Measurements from ENCODE around the gene TPR. TPM values are rescaled to one million over a fixed set of nuclear protein-coding genes. Genes with fewer than 3 reads are reported as not detected.

TPR gene
- total RNA-seq, 2 experiments from 2014 or later = 120 to 139 TPM

DNA sequence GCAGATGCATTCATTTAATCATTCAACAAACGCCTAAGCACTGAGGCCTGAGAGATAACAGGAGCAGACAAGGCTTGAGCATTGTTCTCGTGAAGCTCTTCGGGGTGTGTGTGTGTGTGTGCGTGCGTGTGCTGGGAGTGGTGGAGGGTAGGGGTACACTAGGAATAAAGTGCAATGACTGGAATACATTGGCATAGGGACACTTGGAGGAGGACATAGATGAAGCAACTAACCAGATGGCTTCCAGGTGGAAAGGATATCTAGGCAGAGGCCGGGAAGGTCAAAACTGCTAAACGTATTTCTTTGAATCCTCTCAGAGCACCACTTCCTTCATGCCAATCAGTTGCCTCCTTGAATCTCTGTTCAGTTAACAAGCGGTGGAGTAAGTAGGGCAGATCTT is 92.6 kb downstream of the TPR start:
- intact Hi-C loops (cut with micrococcal nuclease) = no loop called here
- no peaks in the 10 kb centered on the region for H3K36me3 Mint-ChIP-seq (ENCODE audit: low read depth)

GRCh38 chr1:186275822-186276221 is 99.2 kb downstream of the TPR start:
- no peaks in the 10 kb centered on the region for H3K27me3 Mint-ChIP-seq
- H3K4me1 Mint-ChIP-seq (ENCODE audit: low read depth) = no peaks in the 10 kb centered on the region
- intact Hi-C loops (cut with micrococcal nuclease) = loop anchor here (5.0 kb wide), 1 partner anchor 281 kb away; no protein-coding TSS in a partner anchor
- H3K27ac Mint-ChIP-seq = no peak overlapping the region
- H3K36me3 Mint-ChIP-seq (ENCODE audit: low read depth) = no peaks in the 10 kb centered on the region
- H3K4me3 Mint-ChIP-seq = no peak overlapping the region
- ChIA-PET CTCF (interaction anchor here (1.9 kb wide), 1 partner anchor 15 kb away, joined by 7 read pairs; no protein-coding TSS in a partner anchor), POLR2A (no interaction called here)
- no peaks in the 10 kb centered on the region for H3K9me3 Mint-ChIP-seq
- TF ChIP-seq, protein P1, sequence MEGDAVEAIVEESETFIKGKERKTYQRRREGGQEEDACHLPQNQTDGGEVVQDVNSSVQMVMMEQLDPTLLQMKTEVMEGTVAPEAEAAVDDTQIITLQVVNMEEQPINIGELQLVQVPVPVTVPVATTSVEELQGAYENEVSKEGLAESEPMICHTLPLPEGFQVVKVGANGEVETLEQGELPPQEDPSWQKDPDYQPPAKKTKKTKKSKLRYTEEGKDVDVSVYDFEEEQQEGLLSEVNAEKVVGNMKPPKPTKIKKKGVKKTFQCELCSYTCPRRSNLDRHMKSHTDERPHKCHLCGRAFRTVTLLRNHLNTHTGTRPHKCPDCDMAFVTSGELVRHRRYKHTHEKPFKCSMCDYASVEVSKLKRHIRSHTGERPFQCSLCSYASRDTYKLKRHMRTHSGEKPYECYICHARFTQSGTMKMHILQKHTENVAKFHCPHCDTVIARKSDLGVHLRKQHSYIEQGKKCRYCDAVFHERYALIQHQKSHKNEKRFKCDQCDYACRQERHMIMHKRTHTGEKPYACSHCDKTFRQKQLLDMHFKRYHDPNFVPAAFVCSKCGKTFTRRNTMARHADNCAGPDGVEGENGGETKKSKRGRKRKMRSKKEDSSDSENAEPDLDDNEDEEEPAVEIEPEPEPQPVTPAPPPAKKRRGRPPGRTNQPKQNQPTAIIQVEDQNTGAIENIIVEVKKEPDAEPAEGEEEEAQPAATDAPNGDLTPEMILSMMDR (IDR thresholded peaks at IDR 0.05) = no peak
- no peak for DNase-seq
- ATAC-seq = no peak

More for the DNA sequence above, 92.6 kb downstream of the TPR start:
- Mint-ChIP-seq H3K4me3 (no peak overlapping the region), H3K27me3 (no peaks in the 10 kb centered on the region), H3K4me1 (ENCODE audit: low read depth) (peaks cover 3% of the 10 kb centered on the region), H3K9me3 (no peaks in the 10 kb centered on the region), H3K27ac (no peak overlapping the region)
- POLR2A ChIA-PET = no interaction called here
- CTCF ChIA-PET = interaction anchor here (1.2 kb wide), 1 partner anchor 470 kb away, joined by 3 read pairs; no protein-coding TSS in a partner anchor
- TF ChIP-seq, protein P1 (IDR thresholded peaks at IDR 0.05) = no peak
- no peak for ATAC-seq
- no peak for DNase-seq

DNA sequence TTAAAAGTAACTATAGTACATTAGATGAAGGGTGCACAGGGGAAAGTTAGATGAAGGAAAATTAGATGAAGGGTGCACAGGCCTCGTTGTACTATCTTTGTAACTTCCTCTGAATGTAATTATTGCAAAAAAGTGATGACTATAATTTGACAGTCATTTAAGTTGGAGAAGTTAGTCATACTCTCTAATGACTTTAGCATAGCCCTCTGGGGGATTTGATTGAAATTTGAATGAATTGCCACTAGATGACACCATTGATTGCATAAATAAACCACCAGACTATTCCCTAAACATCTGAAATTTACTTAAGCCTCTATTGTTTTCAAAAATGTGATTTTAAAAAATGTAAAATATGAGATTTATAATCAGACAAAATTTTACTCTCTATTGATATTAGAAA is 102.6 kb downstream of the TPR start:
- peak; percentile 74 for ATAC-seq

GRCh38 chr1:186271032-186271431 is 104.0 kb downstream of the TPR start:
- intact Hi-C loops (cut with micrococcal nuclease) = no loop called here
- ChIA-PET POLR2A (no interaction called here), CTCF (no interaction called here)

More for the DNA sequence above, 102.6 kb downstream of the TPR start:
- H3K9me3 Mint-ChIP-seq = no peaks in the 10 kb centered on the region
- H3K4me1 Mint-ChIP-seq (ENCODE audit: low read depth) = no peaks in the 10 kb centered on the region
- H3K36me3 Mint-ChIP-seq (ENCODE audit: low read depth) = no peaks in the 10 kb centered on the region
- intact Hi-C loops (cut with micrococcal nuclease) = no loop called here
- CTCF ChIA-PET = no interaction called here
- no peaks in the 10 kb centered on the region for H3K27me3 Mint-ChIP-seq
- no peak for DNase-seq
- no peak overlapping the region for H3K27ac Mint-ChIP-seq
- TF ChIP-seq, protein P1 (IDR thresholded peaks at IDR 0.05) = no peak
- POLR2A ChIA-PET = no interaction called here
- no peak overlapping the region for H3K4me3 Mint-ChIP-seq

More at GRCh38 chr1:186271032-186271431, 104.0 kb downstream of the TPR start:
- Mint-ChIP-seq H3K9me3 (no peaks in the 10 kb centered on the region), H3K27me3 (peaks cover under 1% of the 10 kb centered on the region), H3K36me3 (ENCODE audit: low read depth) (no peaks in the 10 kb centered on the region), H3K4me3 (no peak overlapping the region), H3K27ac (no peak overlapping the region), H3K4me1 (ENCODE audit: low read depth) (no peaks in the 10 kb centered on the region)
- TF ChIP-seq, protein P1 (IDR thresholded peaks at IDR 0.05) = no peak
- DNase-seq (no peak), ATAC-seq (no peak)

Other genes starting within 250 kb of the TPR start
- not detected for gene PRG4, start 79.0 kb downstream of the TPR start, total RNA-seq
- 10 to 100 TPM; 13.4 to 13.6 TPM for gene ODR4, start 585 bp upstream of the TPR start, total RNA-seq
- not detected for gene PDC, start 85.9 kb upstream of the TPR start, total RNA-seq

Data from activated CD8-positive, alpha-beta T cell treated with anti-CD3 and anti-CD28 coated beads for 36 hours (primary cell).